SK-N-SH (cell line): ENCODE measurements around the gene GALK2. TPM values are rescaled to one million over a fixed set of nuclear protein-coding genes. Genes with fewer than 3 reads are reported as not detected.
A peak's percentile ranks its signal among the peaks of the same experiment; 100 is the strongest.

ENCODE experiments used
- CTCF ChIA-PET: fragments of 300-600, 350-600 bp; formaldehyde crosslinking; extraction: SDS; loops from one replicate; lab custom pipeline; 2021; lab: Yijun Ruan, JAX
- POLR2A ChIA-PET: fragments of 350-600 bp; sonication (Branson Sonifier 250); formaldehyde crosslinking; extraction: SDS; loops from one replicate; lab custom pipeline; 2020; ENCODE audit warnings: antibody characterized with exemption, inconsistent platforms; lab: Yijun Ruan, JAX
- DNase-seq: peaks from one replicate; pipeline ENCODE4 v3.0.0; 2012
- H2AFZ ChIP-seq: fragments of 200-600 bp; sonication (generic); 2 replicates; pipeline ENCODE4 v1.8.1; 2016; ENCODE audit warnings: antibody characterized with exemption, mild to moderate bottlenecking, low read depth
- H3F3A ChIP-seq: fragments of 200-600 bp; sonication (generic); replicated peaks from 2 replicates; pipeline ENCODE3; 2016; ENCODE audit warnings: antibody characterized with exemption, mild to moderate bottlenecking; ENCODE audit not compliant: insufficient read depth
- H3K27ac ChIP-seq, 2 experiments: fragments of 200-500 bp in 1 of 2; fragments of 200-600 bp in 1 of 2; sonication (Bioruptor generic) in 1 of 2; sonication (generic), shearing (Covaris generic) in 1 of 2; 2 replicates each; pipeline versions ENCODE4 v1.5.1 to v1.6.1; 2014 to 2016; ENCODE audit warnings: low read depth in 2 of 2, inconsistent platforms in 1 of 2, low read length in 1 of 2, mild to moderate bottlenecking in 1 of 2, mixed read lengths in 1 of 2
- H3K27me3 ChIP-seq: fragments of 200-600 bp; sonication (generic), shearing (Covaris generic); 2 replicates; pipeline ENCODE4 v1.6.1; 2016; ENCODE audit warnings: mixed run types; ENCODE audit not compliant: insufficient read depth
- H3K36me3 ChIP-seq, 2 experiments: fragments of 200-500 bp in 1 of 2; fragments of 200-600 bp in 1 of 2; sonication (Bioruptor generic) in 1 of 2; sonication (generic) in 1 of 2; replicated peaks in 1 of 2; 2 replicates each; pipeline versions ENCODE3 to v1.5.1; 2014 to 2016; ENCODE audit warnings: low read length in 1 of 2, mild to moderate bottlenecking in 1 of 2; ENCODE audit not compliant: insufficient read depth in 2 of 2, control insufficient read depth in 1 of 2
- H3K4me1 ChIP-seq, 2 experiments: fragments of 200-500 bp in 1 of 2; fragments of 200-600 bp in 1 of 2; sonication (Bioruptor generic) in 1 of 2; sonication (generic), shearing (Covaris generic) in 1 of 2; 2 replicates each; pipeline versions ENCODE4 v1.5.1 to v1.6.1; 2014 to 2016; ENCODE audit warnings: low read depth in 1 of 2, low read length in 1 of 2, mixed run types in 1 of 2; ENCODE audit not compliant: insufficient read depth in 2 of 2, control insufficient read depth in 1 of 2
- H3K4me2 ChIP-seq: fragments of 200-600 bp; sonication (generic), shearing (Covaris generic); 2 replicates; pipeline ENCODE4 v1.6.1; 2017; ENCODE audit warnings: mixed run types
- H3K4me3 ChIP-seq, 2 experiments: fragments of 200-500 bp in 1 of 2; fragments of 200-600 bp in 1 of 2; sonication (Bioruptor generic) in 1 of 2; sonication (generic), shearing (Covaris generic) in 1 of 2; 2 replicates each; pipeline versions ENCODE4 v1.5.1 to v1.8.1; 2014 to 2016; ENCODE audit warnings: low read depth in 2 of 2, inconsistent platforms in 1 of 2, low read length in 1 of 2, mild to moderate bottlenecking in 1 of 2, mixed read lengths in 1 of 2, moderate library complexity in 1 of 2
- H3K79me2 ChIP-seq: fragments of 200-600 bp; sonication (generic); 2 replicates; pipeline ENCODE4 v1.8.1; 2017; ENCODE audit warnings: mild to moderate bottlenecking; ENCODE audit not compliant: insufficient read depth
- H3K9ac ChIP-seq: fragments of 200-600 bp; sonication (generic); 2 replicates; pipeline ENCODE4 v1.6.1; 2017; ENCODE audit warnings: mixed run types
- H3K9me2 ChIP-seq: fragments of 200-600 bp; sonication (generic); 2 replicates; pipeline ENCODE4 v1.6.1; 2017; ENCODE audit warnings: mixed run types
- H3K9me3 ChIP-seq: fragments of 200-600 bp; sonication (generic); 2 replicates; pipeline ENCODE4 v1.6.1; 2017; ENCODE audit warnings: mixed run types, mild to moderate bottlenecking, moderate library complexity
- H4K20me1 ChIP-seq: fragments of 200-600 bp; sonication (generic); 2 replicates; pipeline ENCODE4 v1.6.1; 2017; ENCODE audit warnings: mild to moderate bottlenecking, mixed run types; ENCODE audit not compliant: insufficient read depth
- CHD2 ChIP-seq: fragments of 150-350 bp; IDR thresholded peaks from 2 replicates; pipeline ENCODE4 v1.6.1; 2018; ENCODE audit warnings: low read length; ENCODE audit not compliant: partially characterized antibody
- ELF1 ChIP-seq: IDR thresholded peaks from 2 replicates; pipeline ENCODE4 v1.4.0; 2012
- EP300 ChIP-seq, 2 experiments: IDR thresholded peaks; 2 replicates each; pipeline versions ENCODE4 v1.4.0 to v1.6.1; 2012; ENCODE audit warnings: borderline replicate concordance in 1 of 2, low read depth in 1 of 2, low read length in 1 of 2
- EZH2phosphoT487 ChIP-seq: fragments of 200-600 bp; sonication (generic); IDR thresholded peaks from 2 replicates; pipeline ENCODE4 v1.6.1; 2017; ENCODE audit warnings: low read depth, mixed run types, mild to moderate bottlenecking, antibody characterized with exemption, moderate library complexity, borderline replicate concordance
- FOSL2 ChIP-seq: IDR thresholded peaks from 2 replicates; pipeline ENCODE4 v1.4.0; 2012; ENCODE audit warnings: low read depth, mild to moderate bottlenecking, moderate library complexity, borderline replicate concordance
- FOXJ3 ChIP-seq: sonication (generic); formaldehyde crosslinking; IDR thresholded peaks from 2 replicates; pipeline ENCODE4 v1.5.1; 2020; ENCODE audit warnings: mild to moderate bottlenecking, missing genetic modification reagents
- FOXM1 ChIP-seq: IDR thresholded peaks from 2 replicates; pipeline ENCODE4 v1.4.0; 2012; ENCODE audit warnings: low read depth, mild to moderate bottlenecking
- GABPA ChIP-seq: IDR thresholded peaks from 2 replicates; pipeline ENCODE4 v1.4.0; 2012; ENCODE audit warnings: low read depth, mild to moderate bottlenecking
- GATA2 ChIP-seq: sonication (generic); formaldehyde crosslinking; IDR thresholded peaks from 2 replicates; pipeline ENCODE4 v1.5.0; 2020; ENCODE audit warnings: mild to moderate bottlenecking, missing genetic modification reagents
- MAX ChIP-seq: IDR thresholded peaks from 2 replicates; pipeline ENCODE4 v1.4.0; 2012; ENCODE audit warnings: low read depth
- MXI1 ChIP-seq: IDR thresholded peaks from 2 replicates; pipeline ENCODE4 v1.6.1; 2012; ENCODE audit warnings: mild to moderate bottlenecking, low read depth, low read length, improper control_type of control experiment
- NRF1 ChIP-seq: IDR thresholded peaks from 2 replicates; pipeline ENCODE4 v1.6.1; 2012; ENCODE audit warnings: low read depth, mild to moderate bottlenecking, low read length
- POLR2AphosphoS5 ChIP-seq: IDR thresholded peaks from 2 replicates; pipeline ENCODE4 v1.6.1; 2012; ENCODE audit warnings: low read depth, low read length
- RAD21 ChIP-seq: IDR thresholded peaks from 2 replicates; pipeline ENCODE4 v1.6.1; 2012; ENCODE audit warnings: mild to moderate bottlenecking, low read length
- RCOR1 ChIP-seq: fragments of 150-350 bp; IDR thresholded peaks from 2 replicates; pipeline ENCODE4 v1.6.1; 2017; ENCODE audit warnings: antibody characterized with exemption, low read length
- RFX5 ChIP-seq: IDR thresholded peaks from 2 replicates; pipeline ENCODE4 v1.6.1; 2012; ENCODE audit warnings: mild to moderate bottlenecking, improper control_type of control experiment, low read length
- RXRA ChIP-seq: IDR thresholded peaks from 2 replicates; pipeline ENCODE4 v1.4.0; 2012; ENCODE audit warnings: low read depth, mild to moderate bottlenecking, borderline replicate concordance
- SMC3 ChIP-seq: IDR thresholded peaks from 2 replicates; pipeline ENCODE4 v1.6.1; 2012; ENCODE audit warnings: low read depth, low read length, improper control_type of control experiment
- TCF12 ChIP-seq: IDR thresholded peaks from 2 replicates; pipeline ENCODE4 v1.4.0; 2012
- TEAD4 ChIP-seq: IDR thresholded peaks from 2 replicates; pipeline ENCODE4 v1.4.0; 2012; ENCODE audit warnings: mild to moderate bottlenecking, borderline replicate concordance; ENCODE audit not compliant: insufficient read depth
- USF2 ChIP-seq: fragments of 150-350 bp; IDR thresholded peaks from 2 replicates; pipeline ENCODE4 v1.6.1; 2017; ENCODE audit warnings: antibody characterized with exemption, low read length, low read depth, borderline replicate concordance
- YY1 ChIP-seq: IDR thresholded peaks from 2 replicates; pipeline ENCODE4 v1.4.0; 2012; ENCODE audit warnings: low read depth, mild to moderate bottlenecking
- WGBS: methylation state at CpG from one replicate; pipeline ENCODE4 v1.1.6; 2017; ENCODE audit warnings: low lambda C conversion rate; 5-methylcytosine and 5-hydroxymethylcytosine counted together
- polyA plus RNA-seq, 3 experiments: library from polyadenylated mRNA; depleted of rRNA; stranded (reverse); fragments of >200 nt; gene quantifications; 2 replicates each; pipeline ENCODE4 v1.2.3, GENCODE V29; 2012
- TF ChIP-seq, protein P1 (sequence below): fragments of 200-600 bp; sonication (generic); IDR thresholded peaks from 2 replicates; pipeline ENCODE4 v1.6.1; 2017; ENCODE audit warnings: antibody characterized with exemption, mild to moderate bottlenecking, moderate library complexity
- TF ChIP-seq, protein P2 (sequence below): IDR thresholded peaks from 2 replicates; pipeline ENCODE4 v1.4.0; 2012; ENCODE audit warnings: low read depth, borderline replicate concordance
- TF ChIP-seq, protein P3 (sequence below): IDR thresholded peaks from 2 replicates; pipeline ENCODE4; 2012
- TF ChIP-seq, protein P4 (sequence below): IDR thresholded peaks from 2 replicates; pipeline ENCODE4 v1.4.0; 2012; ENCODE audit warnings: low read depth, borderline replicate concordance

GALK2 gene
- polyA plus RNA-seq, 1 of the 3 experiments (the other 2 are of a cell fraction) = 19.0 TPM

- peak overlapping the region; percentile 20; the same call in 1 of the 2 replicates for H3K4me2 ChIP-seq
- H3K9ac ChIP-seq = no peak overlapping the region; the same call in 1 of the 2 replicates
- ChIA-PET POLR2A (interaction anchor here (0.8 to 1.1 kb wide), 2 partner anchors 768 to 909 kb away, joined by 3 to 4 read pairs; no protein-coding TSS in a partner anchor), CTCF (interaction anchor here (0.5 to 6.0 kb wide), 73 partner anchors 8 to 1080 kb away, joined by 3 to 116 read pairs (median 4); partner anchors contain the start of genes FGF7 and GALK2)
- no peaks in the 10 kb centered on the region for H3K9me2 ChIP-seq
- no peaks in the 10 kb centered on the region for H3K79me2 ChIP-seq
- 33% methylated on average over 3 of the region's 3 CpGs for WGBS
- H3K36me3 ChIP-seq = peaks cover 0 to 3% of the 10 kb centered on the region in 2 experiments
- peaks cover 28 to 33% of the 10 kb centered on the region in 2 experiments; a peak in 3 of 4 replicates for H3K4me1 ChIP-seq
- H2AFZ ChIP-seq = no peak overlapping the region
- DNase-seq = peak; percentile 44
- peak overlapping the region; percentile 30 to 86; a peak in 3 of 4 replicates for H3K27ac ChIP-seq
- no peaks in the 10 kb centered on the region for H3K9me3 ChIP-seq
- H3K27me3 ChIP-seq = no peaks in the 10 kb centered on the region
- no peak overlapping the region; a peak in 1 of 4 replicates for H3K4me3 ChIP-seq
- no peaks in the 10 kb centered on the region for H4K20me1 ChIP-seq
- H3F3A ChIP-seq = peaks cover 17% of the 10 kb centered on the region
- TF ChIP-seq EP300 (IDR thresholded peaks at IDR 0.05; ENCODE audit: borderline replicate concordance in 1 of 2, low read depth in 1 of 2, low read length in 1 of 2) (no peak; a peak in 1 of 4 replicates), NRF1 (no peak), TEAD4 (no peak), YY1 (peak; percentile 32; the same call in 1 of the 2 replicates), USF2 (no peak), GATA2 (CRISPR knock-in tag) (no peak), CHD2 (no peak), RCOR1 (no peak), GABPA (no peak), RFX5 (peak; percentile 57; the same call in 1 of the 2 replicates), EZH2phosphoT487 (no peak), MAX (no peak), SMC3 (peak; percentile 94), POLR2AphosphoS5 (no peak), RAD21 (peak; percentile 99), RXRA (no peak), FOXM1 (no peak), FOXJ3 (no peak), ELF1 (no peak), FOSL2 (no peak), MXI1 (no peak), TCF12 (peak; percentile 71; the same call in 1 of the 2 replicates)
- TF ChIP-seq, protein P1, sequence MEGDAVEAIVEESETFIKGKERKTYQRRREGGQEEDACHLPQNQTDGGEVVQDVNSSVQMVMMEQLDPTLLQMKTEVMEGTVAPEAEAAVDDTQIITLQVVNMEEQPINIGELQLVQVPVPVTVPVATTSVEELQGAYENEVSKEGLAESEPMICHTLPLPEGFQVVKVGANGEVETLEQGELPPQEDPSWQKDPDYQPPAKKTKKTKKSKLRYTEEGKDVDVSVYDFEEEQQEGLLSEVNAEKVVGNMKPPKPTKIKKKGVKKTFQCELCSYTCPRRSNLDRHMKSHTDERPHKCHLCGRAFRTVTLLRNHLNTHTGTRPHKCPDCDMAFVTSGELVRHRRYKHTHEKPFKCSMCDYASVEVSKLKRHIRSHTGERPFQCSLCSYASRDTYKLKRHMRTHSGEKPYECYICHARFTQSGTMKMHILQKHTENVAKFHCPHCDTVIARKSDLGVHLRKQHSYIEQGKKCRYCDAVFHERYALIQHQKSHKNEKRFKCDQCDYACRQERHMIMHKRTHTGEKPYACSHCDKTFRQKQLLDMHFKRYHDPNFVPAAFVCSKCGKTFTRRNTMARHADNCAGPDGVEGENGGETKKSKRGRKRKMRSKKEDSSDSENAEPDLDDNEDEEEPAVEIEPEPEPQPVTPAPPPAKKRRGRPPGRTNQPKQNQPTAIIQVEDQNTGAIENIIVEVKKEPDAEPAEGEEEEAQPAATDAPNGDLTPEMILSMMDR = peak; percentile 92
- TF ChIP-seq, protein P2, sequence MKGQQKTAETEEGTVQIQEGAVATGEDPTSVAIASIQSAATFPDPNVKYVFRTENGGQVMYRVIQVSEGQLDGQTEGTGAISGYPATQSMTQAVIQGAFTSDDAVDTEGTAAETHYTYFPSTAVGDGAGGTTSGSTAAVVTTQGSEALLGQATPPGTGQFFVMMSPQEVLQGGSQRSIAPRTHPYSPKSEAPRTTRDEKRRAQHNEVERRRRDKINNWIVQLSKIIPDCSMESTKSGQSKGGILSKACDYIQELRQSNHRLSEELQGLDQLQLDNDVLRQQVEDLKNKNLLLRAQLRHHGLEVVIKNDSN = no peak
- TF ChIP-seq, protein P3, sequence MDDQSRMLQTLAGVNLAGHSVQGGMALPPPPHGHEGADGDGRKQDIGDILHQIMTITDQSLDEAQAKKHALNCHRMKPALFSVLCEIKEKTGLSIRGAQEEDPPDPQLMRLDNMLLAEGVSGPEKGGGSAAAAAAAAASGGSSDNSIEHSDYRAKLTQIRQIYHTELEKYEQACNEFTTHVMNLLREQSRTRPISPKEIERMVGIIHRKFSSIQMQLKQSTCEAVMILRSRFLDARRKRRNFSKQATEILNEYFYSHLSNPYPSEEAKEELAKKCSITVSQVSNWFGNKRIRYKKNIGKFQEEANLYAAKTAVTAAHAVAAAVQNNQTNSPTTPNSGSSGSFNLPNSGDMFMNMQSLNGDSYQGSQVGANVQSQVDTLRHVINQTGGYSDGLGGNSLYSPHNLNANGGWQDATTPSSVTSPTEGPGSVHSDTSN = peak; percentile 14; the same call in 1 of the 2 replicates
- TF ChIP-seq, protein P4, sequence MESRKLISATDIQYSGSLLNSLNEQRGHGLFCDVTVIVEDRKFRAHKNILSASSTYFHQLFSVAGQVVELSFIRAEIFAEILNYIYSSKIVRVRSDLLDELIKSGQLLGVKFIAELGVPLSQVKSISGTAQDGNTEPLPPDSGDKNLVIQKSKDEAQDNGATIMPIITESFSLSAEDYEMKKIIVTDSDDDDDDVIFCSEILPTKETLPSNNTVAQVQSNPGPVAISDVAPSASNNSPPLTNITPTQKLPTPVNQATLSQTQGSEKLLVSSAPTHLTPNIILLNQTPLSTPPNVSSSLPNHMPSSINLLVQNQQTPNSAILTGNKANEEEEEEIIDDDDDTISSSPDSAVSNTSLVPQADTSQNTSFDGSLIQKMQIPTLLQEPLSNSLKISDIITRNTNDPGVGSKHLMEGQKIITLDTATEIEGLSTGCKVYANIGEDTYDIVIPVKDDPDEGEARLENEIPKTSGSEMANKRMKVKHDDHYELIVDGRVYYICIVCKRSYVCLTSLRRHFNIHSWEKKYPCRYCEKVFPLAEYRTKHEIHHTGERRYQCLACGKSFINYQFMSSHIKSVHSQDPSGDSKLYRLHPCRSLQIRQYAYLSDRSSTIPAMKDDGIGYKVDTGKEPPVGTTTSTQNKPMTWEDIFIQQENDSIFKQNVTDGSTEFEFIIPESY = no peak
These were observed 65.5 kb downstream of the GALK2 start for GRCh38 chr15:49235446-49236124.
